Naive thymus-derived CD4-positive, alpha-beta T cell (primary cell): ENCODE measurements around the gene LIG1. TPM values are rescaled to one million over a fixed set of nuclear protein-coding genes. Genes with fewer than 3 reads are reported as not detected.
A peak's percentile ranks its signal among the peaks of the same experiment; 100 is the strongest.

Experiments used
- ATAC-seq: fragments of 150-1000 bp; cut with Tn5 transposase; 2 replicates; pipeline ENCODE4 v1.10.0; 2021; ENCODE audit warnings: mild to moderate bottlenecking, moderate library complexity
- CTCF ChIA-PET: fragments of 350-600 bp; sonication (Branson Sonifier 250); formaldehyde crosslinking; loops from one replicate; lab custom pipeline; 2021; ENCODE audit warnings: antibody characterized with exemption; lab: Charles Lee
- POLR2A ChIA-PET: fragments of 350-600 bp; sonication (Branson Sonifier 250); formaldehyde crosslinking; loops from one replicate; lab custom pipeline; 2021; ENCODE audit warnings: antibody characterized with exemption, inconsistent platforms; lab: Charles Lee
- DNase-seq, 9 donors: peaks; one replicate each; pipeline versions ENCODE4 v3.0.0 to v3.0.0-alpha.2; 2020 to 2022; ENCODE audit warnings: mixed read lengths in 1 of 9
- H3K27ac ChIP-seq: one replicate; pipeline ENCODE4 v1.7.0; 2013; ENCODE audit warnings: mild to moderate bottlenecking, low read depth, low read length, moderate library complexity
- H3K27me3 ChIP-seq, 2 donors: one replicate each; pipeline ENCODE4 v1.7.0; 2013; ENCODE audit warnings: low read length in 2 of 2, mild to moderate bottlenecking in 2 of 2, moderate library complexity in 2 of 2; ENCODE audit not compliant: control insufficient read depth in 2 of 2, insufficient read depth in 2 of 2
- H3K36me3 ChIP-seq, 3 experiments: 1 replicate in 2 of 3; 2 replicates in 1 of 3; pipeline ENCODE4 v1.7.0; 2013; ENCODE audit warnings: low read length in 3 of 3, mild to moderate bottlenecking in 3 of 3, moderate library complexity in 1 of 3; ENCODE audit not compliant: insufficient read depth in 3 of 3, control insufficient read depth in 2 of 3
- H3K4me1 ChIP-seq, 2 donors: one replicate each; pipeline ENCODE4 v1.7.0; 2013; ENCODE audit warnings: low read length in 2 of 2, mild to moderate bottlenecking in 2 of 2, moderate library complexity in 1 of 2; ENCODE audit not compliant: control insufficient read depth in 2 of 2, insufficient read depth in 2 of 2
- H3K4me3 ChIP-seq: 2 replicates; pipeline ENCODE4 v1.7.0; 2013; ENCODE audit warnings: mild to moderate bottlenecking, low read length
- H3K9me3 ChIP-seq, 3 experiments: 1 replicate in 2 of 3; 2 replicates in 1 of 3; pipeline ENCODE4 v1.7.0; 2013; ENCODE audit warnings: low read length in 3 of 3; ENCODE audit not compliant: control insufficient read depth in 2 of 3
- H3K27ac Mint-ChIP-seq, 9 donors: one replicate each; pipeline ENCODE4 v1.8.0; 2020 to 2022; ENCODE audit warnings: mixed read lengths in 9 of 9, mild to moderate bottlenecking in 8 of 9, moderate library complexity in 5 of 9, inconsistent platforms in 2 of 9
- H3K27me3 Mint-ChIP-seq, 5 donors: one replicate each; pipeline ENCODE4 v1.8.0; 2021 to 2022; ENCODE audit warnings: mixed read lengths in 5 of 5, mild to moderate bottlenecking in 1 of 5
- H3K36me3 Mint-ChIP-seq, 5 donors: one replicate each; pipeline ENCODE4 v1.8.0; 2020 to 2022; ENCODE audit warnings: mixed read lengths in 5 of 5, mild to moderate bottlenecking in 3 of 5, inconsistent platforms in 1 of 5
- H3K4me1 Mint-ChIP-seq, 7 donors: one replicate each; pipeline ENCODE4 v1.8.0; 2020 to 2022; ENCODE audit warnings: mixed read lengths in 7 of 7, mild to moderate bottlenecking in 3 of 7, inconsistent platforms in 1 of 7
- H3K4me3 Mint-ChIP-seq, 10 donors: one replicate each; pipeline ENCODE4 v1.8.0; 2020 to 2022; ENCODE audit warnings: mild to moderate bottlenecking in 10 of 10, mixed read lengths in 10 of 10, moderate library complexity in 6 of 10, inconsistent platforms in 2 of 10
- H3K9me3 Mint-ChIP-seq, 11 donors: one replicate each; pipeline ENCODE4 v1.8.0; 2020 to 2022; ENCODE audit warnings: mixed read lengths in 11 of 11, mild to moderate bottlenecking in 4 of 11, inconsistent platforms in 1 of 11, moderate library complexity in 1 of 11
- intact Hi-C, 2 donors: fragments of 100-400 bp; cut with micrococcal nuclease; formaldehyde crosslinking; loops; one replicate each; pipeline ENCODE4 v1.15.1; 2023
- polyA plus RNA-seq, 2 donors: library from polyadenylated mRNA; unstranded; fragments of 300-500 nt; fragmentation: Illumina TruSeq; gene quantifications; one replicate each; pipeline ENCODE4 v1.2.3, GENCODE V29; 2021
- total RNA-seq, 6 experiments: library from RNA in 5 of 6; stranded (reverse) in 5 of 6; gene quantifications; 1 replicate in 5 of 6; 2 replicates in 1 of 6; pipeline ENCODE4 v1.2.3 and lab custom pipeline; 2021 to 2026

Gene LIG1
- total and polyA plus RNA-seq, 7 experiments from 2014 or later, result 38.1 to 134 (median 103) TPM

DNA sequence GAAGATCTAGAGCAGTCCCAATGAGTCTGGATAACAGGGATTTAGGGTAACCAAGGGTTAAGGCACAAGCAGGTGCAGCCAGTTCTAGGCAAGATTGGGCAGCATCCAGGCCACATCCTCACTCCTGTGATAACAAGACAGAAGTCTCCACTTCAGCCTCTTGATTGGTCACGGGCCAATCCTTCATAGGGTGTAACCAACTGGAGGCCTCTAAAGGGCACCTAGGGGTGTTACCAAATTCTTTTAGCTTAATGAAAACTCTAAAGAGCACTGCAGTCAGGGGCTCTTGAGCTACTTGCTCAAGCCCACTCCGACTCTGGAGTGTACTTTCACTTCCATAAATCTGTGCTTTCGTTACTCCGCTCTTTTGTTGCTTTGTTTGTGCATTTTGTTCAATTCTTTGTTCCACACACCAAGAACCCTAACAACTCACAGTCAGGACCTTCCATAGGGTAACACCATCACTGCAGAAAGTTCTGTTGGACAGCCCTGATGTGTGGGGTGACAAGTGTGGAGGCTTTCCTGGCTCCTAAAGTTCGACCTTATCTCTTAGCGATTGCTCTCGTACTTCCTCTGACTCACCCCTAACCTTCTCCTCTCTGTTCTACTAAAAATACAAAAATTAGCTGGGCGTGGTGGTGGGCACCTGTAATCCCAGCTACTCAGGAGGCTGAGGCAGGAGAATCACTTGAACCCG lies 36.4 kb upstream of the LIG1 start:
- Mint-ChIP-seq H3K36me3 (peaks cover 0 to 15% (median 12%) of the 10 kb centered on the region in 5 donors), H3K9me3 (no peaks in the 10 kb centered on the region), H3K27me3 (no peaks in the 10 kb centered on the region), H3K4me3 (peak overlapping the region in 2 of 10 donors; percentile 47 to 55), H3K27ac (peak overlapping the region; percentile 28 to 81 (median 56)), H3K4me1 (peaks cover 7 to 50% (median 22%) of the 10 kb centered on the region in 7 donors)
- intact Hi-C loops, result no loop called here
- Histone ChIP-seq H3K36me3 (peaks cover 0 to 7% (median 0%) of the 10 kb centered on the region in 3 experiments), H3K4me1 (peaks cover 8 to 19% of the 10 kb centered on the region in 2 donors), H3K27me3 (no peaks in the 10 kb centered on the region), H3K4me3 (no peak overlapping the region), H3K27ac (no peak overlapping the region), H3K9me3 (no peaks in the 10 kb centered on the region)
- DNase-seq, result no peak
- ChIA-PET POLR2A (no interaction called here), CTCF (interaction anchor here (2.1 kb wide), 1 partner anchor 9 kb away, joined by 8 read pairs; no protein-coding TSS in a partner anchor)
- ATAC-seq, result no peak

- H3K4me1 Mint-ChIP-seq, result peaks cover 4 to 34% (median 18%) of the 10 kb centered on the region in 7 donors
- peaks cover 0 to 1% (median 0%) of the 10 kb centered on the region in 11 donors for H3K9me3 Mint-ChIP-seq
- ATAC-seq, result peak; percentile 100
- ChIA-PET CTCF (interaction anchor here (0.7 to 2.8 kb wide), 12 partner anchors 9 to 1377 kb away, joined by 3 to 17 read pairs (median 5); partner anchors contain the start of gene NOSIP), POLR2A (interaction anchor here (0.5 to 3.6 kb wide), 29 partner anchors 8 to 1307 kb away, joined by 3 to 21 read pairs (median 4); partner anchors contain the start of genes CARD8, DHDH, KDELR1 and LIG1)
- H3K27ac Mint-ChIP-seq, result no peak overlapping the region
- intact Hi-C loops, result loop anchor here (1.0 to 5.0 kb wide), 5 partner anchors 34 to 118 kb away; partner anchors contain the start of genes LIG1 (in 2 of the 2) and ZSWIM9 (in 2 of the 2)
- Histone ChIP-seq H3K27ac (peak overlapping the region; percentile 81), H3K27me3 (no peaks in the 10 kb centered on the region), H3K9me3 (no peaks in the 10 kb centered on the region), H3K4me1 (peaks cover 8 to 19% of the 10 kb centered on the region in 2 donors), H3K36me3 (no peaks in the 10 kb centered on the region), H3K4me3 (peak overlapping the region; percentile 73)
- no peak overlapping the region for H3K4me3 Mint-ChIP-seq
- DNase-seq, result peak; percentile 73 to 90 (median 89)
- H3K36me3 Mint-ChIP-seq, result peaks cover 0 to 10% (median 0%) of the 10 kb centered on the region in 5 donors
- no peaks in the 10 kb centered on the region for H3K27me3 Mint-ChIP-seq
These were observed 33.9 kb upstream of the LIG1 start for GRCh38 chr19:48203794-48204628.

GRCh38 chr19:48203222-48203793 lies 33.2 kb upstream of the LIG1 start:
- no peaks in the 10 kb centered on the region for H3K27me3 ChIP-seq
- no peaks in the 10 kb centered on the region for H3K27me3 Mint-ChIP-seq
- H3K4me1 ChIP-seq, result peaks cover 8 to 19% of the 10 kb centered on the region in 2 donors
- no peaks in the 10 kb centered on the region for H3K9me3 ChIP-seq
- DNase-seq (no peak), ATAC-seq (no peak)
- peaks cover 0 to 10% (median 0%) of the 10 kb centered on the region in 5 donors for H3K36me3 Mint-ChIP-seq
- H3K36me3 ChIP-seq, result no peaks in the 10 kb centered on the region
- peak overlapping the region; percentile 73 for H3K4me3 ChIP-seq
- H3K4me1 Mint-ChIP-seq, result peaks cover 4 to 32% (median 16%) of the 10 kb centered on the region in 7 donors
- peak overlapping the region; percentile 81 for H3K27ac ChIP-seq
- peaks cover 0 to 1% (median 0%) of the 10 kb centered on the region in 11 donors for H3K9me3 Mint-ChIP-seq
- H3K27ac Mint-ChIP-seq, result peak overlapping the region in 1 of 9 donors; percentile 22
- intact Hi-C loops, result loop anchor here (1.0 to 5.0 kb wide), 3 partner anchors 33 to 119 kb away; partner anchors contain the start of genes LIG1 (in 2 of the 2) and ZSWIM9 (in 2 of the 2)
- no peak overlapping the region for H3K4me3 Mint-ChIP-seq
- CTCF ChIA-PET, result interaction anchor here (0.6 to 2.8 kb wide), 10 partner anchors 9 to 1377 kb away, joined by 3 to 17 read pairs (median 4); partner anchors contain the start of gene NOSIP
- POLR2A ChIA-PET, result interaction anchor here (0.5 to 3.6 kb wide), 28 partner anchors 8 to 1308 kb away, joined by 3 to 21 read pairs (median 4); partner anchors contain the start of genes CARD8, DHDH, KDELR1 and LIG1

DNA sequence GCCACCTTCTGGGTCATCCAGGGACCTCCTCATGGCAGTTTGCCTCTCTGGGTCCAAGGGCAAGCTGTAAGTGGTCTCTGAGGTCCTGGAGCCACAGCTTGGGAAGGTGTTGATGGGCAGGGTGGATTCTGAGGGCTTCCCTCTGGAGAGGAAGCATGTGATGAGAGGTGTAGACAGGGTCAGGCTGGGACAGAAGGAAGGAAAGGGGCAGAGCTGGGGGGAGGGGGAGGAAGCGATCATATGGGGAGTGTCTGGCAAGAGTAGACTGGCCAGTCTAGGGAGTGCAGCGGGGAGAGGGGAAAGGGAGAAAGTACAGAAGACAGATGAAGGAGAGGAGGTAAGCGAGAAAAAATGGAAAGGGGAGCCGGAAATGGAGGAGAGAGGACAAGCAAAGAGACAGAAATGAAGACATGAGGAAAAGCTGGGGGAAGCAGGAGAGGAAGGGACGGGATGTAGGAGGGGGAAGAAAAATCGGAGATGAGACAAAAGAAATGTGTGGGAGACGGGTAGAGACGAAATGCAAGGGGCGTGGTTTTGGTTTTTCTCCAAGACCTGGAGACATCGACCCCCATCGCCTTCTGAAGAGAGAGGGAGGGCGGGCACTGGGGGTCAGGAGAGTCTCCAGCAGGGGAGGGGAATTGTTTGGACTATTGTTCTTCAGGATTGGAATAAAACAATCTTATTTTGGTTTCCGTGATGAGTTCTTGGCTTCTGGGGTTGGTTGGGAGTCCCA lies 27.0 kb upstream of the LIG1 start:
- Mint-ChIP-seq H3K4me1 (peaks cover 3 to 16% (median 8%) of the 10 kb centered on the region in 7 donors), H3K36me3 (peaks cover 0 to 4% (median 2%) of the 10 kb centered on the region in 5 donors), H3K27me3 (no peaks in the 10 kb centered on the region), H3K27ac (peak overlapping the region in 1 of 9 donors; percentile 61), H3K9me3 (peaks cover 0 to 1% (median 0%) of the 10 kb centered on the region in 11 donors), H3K4me3 (peak overlapping the region in 1 of 10 donors; percentile 40)
- H3K36me3 ChIP-seq, result no peaks in the 10 kb centered on the region
- H3K4me3 ChIP-seq, result no peak overlapping the region
- CTCF ChIA-PET, result interaction anchor here (0.6 to 1.0 kb wide), 3 partner anchors 14 to 153 kb away, joined by 3 to 4 read pairs (median 3); no protein-coding TSS in a partner anchor
- intact Hi-C loops, result no loop called here
- no peaks in the 10 kb centered on the region for H3K9me3 ChIP-seq
- H3K4me1 ChIP-seq, result no peaks in the 10 kb centered on the region
- ATAC-seq, result no peak
- H3K27ac ChIP-seq, result no peak overlapping the region
- POLR2A ChIA-PET, result no interaction called here
- DNase-seq, result no peak
- H3K27me3 ChIP-seq, result no peaks in the 10 kb centered on the region

DNA sequence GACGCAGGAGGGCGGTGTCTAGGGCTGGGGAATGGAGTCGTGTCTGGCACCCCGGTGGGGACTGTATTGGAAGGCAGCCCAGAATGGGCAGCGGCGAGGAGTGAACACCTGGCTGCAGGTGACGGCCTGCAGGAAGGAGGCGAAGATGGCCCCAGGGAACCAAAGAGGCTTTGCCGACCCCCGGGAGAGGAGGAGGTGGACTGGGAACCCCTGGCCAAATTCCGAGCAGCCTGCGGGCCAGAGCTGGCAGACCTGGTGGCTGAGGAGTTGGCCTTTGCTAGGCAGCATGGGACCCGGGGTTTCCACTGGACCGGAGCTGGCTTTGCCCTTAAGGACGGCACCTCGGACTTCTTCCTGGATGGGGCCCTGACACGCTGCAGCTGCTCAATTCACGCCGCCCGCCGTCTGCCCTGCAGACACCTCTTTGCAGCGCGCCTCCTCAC lies 26.2 kb upstream of the LIG1 start:
- Mint-ChIP-seq H3K36me3 (peaks cover 0 to 7% (median 4%) of the 10 kb centered on the region in 5 donors), H3K4me3 (peak overlapping the region in 1 of 10 donors; percentile 40), H3K27me3 (no peaks in the 10 kb centered on the region), H3K9me3 (peaks cover 0 to 1% (median 0%) of the 10 kb centered on the region in 11 donors), H3K4me1 (peaks cover 0 to 16% (median 8%) of the 10 kb centered on the region in 7 donors), H3K27ac (peak overlapping the region in 1 of 9 donors; percentile 17)
- Histone ChIP-seq H3K27ac (no peak overlapping the region), H3K4me3 (no peak overlapping the region), H3K9me3 (no peaks in the 10 kb centered on the region), H3K4me1 (no peaks in the 10 kb centered on the region), H3K36me3 (no peaks in the 10 kb centered on the region), H3K27me3 (no peaks in the 10 kb centered on the region)
- DNase-seq (no peak), ATAC-seq (no peak)
- intact Hi-C loops, result no loop called here
- CTCF ChIA-PET, result no interaction called here
- POLR2A ChIA-PET, result interaction anchor here (1.1 kb wide), 1 partner anchor 8 kb away, joined by 3 read pairs; no protein-coding TSS in a partner anchor
